ENCODE data around the gene GORAB.

Gene GORAB

GRCh38 chr1:170593173-170594011, 61.4 kb downstream of the GORAB start:
- no peak for DNase-seq

DNA sequence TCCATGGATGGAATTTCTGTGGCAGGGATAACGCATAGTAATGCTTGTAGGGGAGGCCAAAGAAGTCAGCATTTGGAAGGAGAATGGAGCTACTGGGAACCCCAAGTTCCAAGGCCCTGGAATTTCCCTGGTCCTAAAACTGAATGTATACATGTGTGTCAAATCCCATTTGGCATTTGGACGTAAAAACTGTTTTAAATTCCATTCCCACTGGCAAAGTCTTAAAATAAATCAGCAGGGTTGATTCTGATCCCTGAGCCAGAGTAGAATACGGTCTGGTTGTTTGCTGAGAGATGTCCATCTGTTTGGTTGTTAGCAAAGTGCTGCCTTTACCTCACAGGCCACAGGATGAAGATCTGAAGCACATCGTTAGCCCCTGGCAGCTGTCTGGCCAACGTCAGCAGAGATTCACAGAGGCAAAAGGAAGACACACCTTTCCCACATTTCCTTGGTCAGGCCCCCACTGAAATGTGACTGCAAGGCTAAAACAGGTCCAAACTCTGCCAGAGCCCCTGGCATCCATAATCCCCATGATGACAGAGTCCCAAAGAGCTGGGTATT, 62.2 kb downstream of the GORAB start:
- no peak for DNase-seq

- DNase-seq: no peak
Measured at GRCh38 chr1:170596701-170597100, 64.7 kb downstream of the GORAB start.

DNA sequence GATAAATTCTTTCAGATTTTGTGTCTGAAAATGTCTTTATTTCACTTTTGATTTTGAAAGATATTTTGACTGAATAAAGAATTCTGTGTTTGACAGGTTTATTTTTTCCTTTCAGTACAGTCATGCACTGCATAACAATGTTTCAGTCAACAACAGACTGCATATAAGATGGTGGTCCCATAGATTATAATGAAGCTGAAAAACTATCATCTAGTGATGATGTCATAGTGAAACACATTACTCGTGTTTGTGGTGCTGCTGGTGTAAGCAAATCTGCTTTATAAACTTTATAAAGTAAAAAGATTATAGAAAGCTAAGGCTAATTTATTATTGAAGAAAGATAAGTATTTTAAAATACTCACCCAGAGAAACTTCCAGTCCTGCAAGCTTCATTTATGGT, 66.7 kb downstream of the GORAB start:
- no peak for DNase-seq

- peak; percentile 3 for DNase-seq
Measured at GRCh38 chr1:170599033-170599432, 67.1 kb downstream of the GORAB start.

GRCh38 chr1:170601866-170602265, 69.9 kb downstream of the GORAB start:
- DNase-seq: no peak

All from activated CD4-positive, alpha-beta T cell treated with anti-CD3 and anti-CD28 coated beads, Interleukin-2, amount 50 U/mL, for 16 hours (primary cell).